HG02610 (cell line): ENCODE results near the gene EIPR1.

Experiments used
- ATAC-seq: cut with Tn5 transposase; IDR thresholded peaks from one replicate; pipeline ENCODE4 v1.9.1; 2021; ENCODE audit warnings: mild to moderate bottlenecking, moderate library complexity; ENCODE audit not compliant: unreplicated experiment

Gene EIPR1

GRCh38 chr2:3377612-3378432 is at the start of gene EIPR1:
TSS of gene EIPR1 (minus strand) at chr2:3377818. CDS start at chr2:3377689, 129 bp downstream.
- ATAC-seq: peak; percentile 83

GRCh38 chr2:3427272-3427671 is 49.7 kb upstream of the EIPR1 start:
- ATAC-seq: peak; percentile 74

GRCh38 chr2:3426615-3427014 is 49.0 kb upstream of the EIPR1 start:
- no peak for ATAC-seq

GRCh38 chr2:3424171-3424795 is 46.7 kb upstream of the EIPR1 start:
- ATAC-seq: no peak

GRCh38 chr2:3423492-3424170 is 46.0 kb upstream of the EIPR1 start:
- ATAC-seq: no peak

GRCh38 chr2:3422161-3422779 is 44.7 kb upstream of the EIPR1 start:
- peak; percentile 72 for ATAC-seq

GRCh38 chr2:3421580-3421979 is 44.0 kb upstream of the EIPR1 start:
- ATAC-seq: no peak

- ATAC-seq: no peak
These were observed 43.3 kb upstream of the EIPR1 start for GRCh38 chr2:3420769-3421397.

GRCh38 chr2:3420076-3420768 is 42.6 kb upstream of the EIPR1 start:
- ATAC-seq: no peak

GRCh38 chr2:3418766-3419404 is 41.3 kb upstream of the EIPR1 start:
- no peak for ATAC-seq

GRCh38 chr2:3414133-3414860 is 36.7 kb upstream of the EIPR1 start:
- ATAC-seq: no peak

GRCh38 chr2:3413697-3414096 is 36.1 kb upstream of the EIPR1 start:
- no peak for ATAC-seq

- ATAC-seq: no peak
These were observed 33.5 kb upstream of the EIPR1 start for GRCh38 chr2:3411103-3411502.

GRCh38 chr2:3409627-3410170 is 32.1 kb upstream of the EIPR1 start:
- no peak for ATAC-seq

GRCh38 chr2:3408781-3409180 is 31.2 kb upstream of the EIPR1 start:
- ATAC-seq: no peak

GRCh38 chr2:3406501-3406900 is 28.9 kb upstream of the EIPR1 start:
- no peak for ATAC-seq

- ATAC-seq: no peak
These were observed 28.3 kb upstream of the EIPR1 start for GRCh38 chr2:3405876-3406275.

GRCh38 chr2:3405307-3405706 is 27.7 kb upstream of the EIPR1 start:
- ATAC-seq: no peak

- no peak for ATAC-seq
These were observed 26.8 kb upstream of the EIPR1 start for GRCh38 chr2:3404349-3404894.
